ENCODE measurements around the gene TRIM73. TPM values are rescaled to one million over a fixed set of nuclear protein-coding genes. Genes with fewer than 3 reads are reported as not detected.
A peak's percentile ranks its signal among the peaks of the same experiment; 100 is the strongest.
"Not testable (repeated sequence)": the region's sequence is repeated elsewhere in the genome, so short reads cannot be mapped to it uniquely, and the experiment has no call there.

Gene TRIM73
- total RNA-seq, 4 donors from 2014 or later, result 0.94 to 5.4 (median 1.5) TPM; not detected in 1

GRCh38 chr7:75420152-75420551, 24.7 kb downstream of the TRIM73 start:
- not testable (repeated sequence) for H3K4me3 ChIP-seq, H3K27me3 ChIP-seq, H3K9me3 ChIP-seq, H3K4me1 ChIP-seq, ATAC-seq, H3K27ac ChIP-seq
- peaks cover 0 to 73% of the 10 kb centered on the region in 2 donors for H3K36me3 ChIP-seq
- WGBS, 2 donors (ENCODE audit: low coverage in 1 of 2), result 100% methylated on average over 1 to 2 of the region's 13 CpGs

- not testable (repeated sequence) for H3K27me3 ChIP-seq, H3K4me3 ChIP-seq, H3K4me1 ChIP-seq, H3K9me3 ChIP-seq, H3K27ac ChIP-seq
- WGBS, 2 donors (ENCODE audit: low coverage in 1 of 2), result 93% methylated on average over 5 of the region's 50 CpGs; no CpG with 5 or more reads in 1 of the 2 donors
- H3K36me3 ChIP-seq, result peaks cover 0 to 58% of the 10 kb centered on the region in 2 donors
- ATAC-seq, result peak; percentile 14
Observed at GRCh38 chr7:75421798-75422710, 26.6 kb downstream of the TRIM73 start.

- H3K27me3 ChIP-seq, H3K27ac ChIP-seq, H3K4me3 ChIP-seq, H3K9me3 ChIP-seq, H3K4me1 ChIP-seq, ATAC-seq: not testable (repeated sequence)
- no CpG with 5 or more reads among the region's 15 CpGs for WGBS, 2 donors (ENCODE audit: low coverage in 1 of 2)
- peaks cover 0 to 64% of the 10 kb centered on the region in 2 donors for H3K36me3 ChIP-seq
Observed at GRCh38 chr7:75423481-75423880, 28.1 kb downstream of the TRIM73 start.

DNA sequence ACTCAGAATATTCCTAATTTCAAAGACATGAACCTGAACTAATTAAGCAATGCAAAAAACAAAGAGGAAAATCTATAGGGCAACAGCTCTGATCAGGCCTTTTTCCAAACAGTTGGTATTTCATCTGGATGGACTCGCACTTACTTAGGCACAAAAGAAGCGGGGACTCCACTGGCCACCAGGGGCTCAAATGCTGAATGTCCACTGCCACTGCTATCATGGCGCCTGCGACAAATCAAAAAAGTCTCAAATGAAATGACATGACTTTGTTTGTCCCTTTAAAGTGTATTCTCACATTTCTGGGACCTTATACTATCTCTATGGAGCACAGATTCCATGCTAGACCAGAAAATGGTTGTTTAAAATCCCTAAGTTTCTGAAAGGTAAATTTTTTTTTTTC, 43.6 kb downstream of the TRIM73 start:
- Histone ChIP-seq H3K4me1 (peaks cover 0 to 15% (median 0%) of the 10 kb centered on the region in 3 donors), H3K36me3 (peaks cover 14 to 69% of the 10 kb centered on the region in 2 donors)
- H3K27me3 ChIP-seq, H3K9me3 ChIP-seq, H3K4me3 ChIP-seq, ATAC-seq, H3K27ac ChIP-seq: not testable (repeated sequence)
- 94 to 95% methylated on average over 4 of the region's 4 CpGs for WGBS, 2 donors (ENCODE audit: low coverage in 1 of 2)

GRCh38 chr7:75442101-75442464, 46.7 kb downstream of the TRIM73 start:
- H3K27me3 ChIP-seq, H3K9me3 ChIP-seq: not testable (repeated sequence)
- H3K36me3 ChIP-seq, result peaks cover 7 to 38% of the 10 kb centered on the region in 2 donors
- peaks cover 0 to 15% (median 0%) of the 10 kb centered on the region in 3 donors for H3K4me1 ChIP-seq
- ATAC-seq, result peak; percentile 67
- 0% methylated on average over 4 of the region's 37 CpGs; no CpG with 5 or more reads in 1 of the 2 donors for WGBS, 2 donors (ENCODE audit: low coverage in 1 of 2)
- peak overlapping the region; percentile 57 to 86 for H3K4me3 ChIP-seq
- peak overlapping the region; percentile 80 to 88 (median 86) for H3K27ac ChIP-seq

GRCh38 chr7:75442465-75443111, 47.2 kb downstream of the TRIM73 start:
- peak overlapping the region; percentile 57 to 86 for H3K4me3 ChIP-seq
- H3K9me3 ChIP-seq, H3K27me3 ChIP-seq: not testable (repeated sequence)
- H3K36me3 ChIP-seq, result peaks cover 3 to 33% of the 10 kb centered on the region in 2 donors
- peak; percentile 97 for ATAC-seq
- no CpG with 5 or more reads among the region's 76 CpGs for WGBS, 2 donors (ENCODE audit: low coverage in 1 of 2)
- TF ChIP-seq POLR2A (IDR thresholded peaks at IDR 0.05) (peak; percentile 74 to 79), CTCF (IDR thresholded peaks at IDR 0.05) (peak in 1 of 4 experiments; percentile 9)
- peak overlapping the region; percentile 80 to 88 (median 86) for H3K27ac ChIP-seq
- H3K4me1 ChIP-seq, result peaks cover 0 to 15% (median 0%) of the 10 kb centered on the region in 3 donors

GRCh38 chr7:75449946-75450345, 54.5 kb downstream of the TRIM73 start:
- not testable (repeated sequence) for H3K4me3 ChIP-seq, H3K36me3 ChIP-seq, ATAC-seq, H3K27me3 ChIP-seq, H3K4me1 ChIP-seq, H3K9me3 ChIP-seq, H3K27ac ChIP-seq
- WGBS, 2 donors (ENCODE audit: low coverage in 1 of 2), result no CpG with 5 or more reads among the region's 5 CpGs

DNA sequence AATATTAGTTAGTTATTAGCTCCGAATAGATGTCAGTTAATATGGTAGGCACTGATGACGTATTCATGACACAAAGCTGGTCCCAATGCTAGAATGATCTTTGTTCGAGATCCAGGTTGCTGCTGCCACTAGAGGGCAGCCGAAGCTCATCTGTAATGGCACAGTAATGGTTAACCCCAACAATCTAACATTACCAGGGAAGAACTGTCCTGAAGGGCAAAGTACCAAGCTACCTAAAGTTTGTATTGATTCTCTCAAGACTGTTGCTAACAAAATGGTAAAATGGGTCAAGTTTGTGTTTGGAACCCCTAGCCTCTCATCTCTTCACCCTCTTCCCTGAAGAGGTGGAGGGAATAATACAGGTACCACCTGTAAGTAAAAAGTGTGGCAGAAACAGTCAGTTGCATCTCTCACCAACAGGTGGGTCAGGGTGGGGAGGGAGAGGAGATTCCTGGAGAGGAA, 57.1 kb downstream of the TRIM73 start:
- H3K27ac ChIP-seq, H3K4me1 ChIP-seq, H3K4me3 ChIP-seq, H3K9me3 ChIP-seq, H3K27me3 ChIP-seq, H3K36me3 ChIP-seq: not testable (repeated sequence)
- WGBS, 2 donors (ENCODE audit: low coverage in 1 of 2), result 4 to 13% methylated on average over 1 to 3 of the region's 4 CpGs
- ATAC-seq, result peak; percentile 48
- peak in 2 of 4 experiments; percentile 22 to 44 for TF ChIP-seq CTCF (IDR thresholded peaks at IDR 0.05)
